Fibroblast of skin of right quadriceps (primary cell): ENCODE results near the gene PLA2G4B.

Experiments used
- DNase-seq: peaks from one replicate; pipeline ENCODE4 v3.0.0-alpha.2; 2013

The PLA2G4B gene

GRCh38 chr15:41872166-41872747 is 33.6 kb downstream of the PLA2G4B start:
- DNase-seq, result no peak

GRCh38 chr15:41873711-41874110 is 35.1 kb downstream of the PLA2G4B start:
- DNase-seq, result no peak

GRCh38 chr15:41874736-41875135 is 36.1 kb downstream of the PLA2G4B start:
- no peak for DNase-seq

- DNase-seq, result no peak
Measured at GRCh38 chr15:41876007-41876406, 37.4 kb downstream of the PLA2G4B start.

GRCh38 chr15:41876689-41877088 is 38.0 kb downstream of the PLA2G4B start:
- no peak for DNase-seq

GRCh38 chr15:41877631-41878354 is 39.1 kb downstream of the PLA2G4B start:
- no peak for DNase-seq

GRCh38 chr15:41878355-41878699 is 39.7 kb downstream of the PLA2G4B start:
- no peak for DNase-seq

- no peak for DNase-seq
Measured at GRCh38 chr15:41879321-41879845, 40.7 kb downstream of the PLA2G4B start.

- no peak for DNase-seq
Measured at GRCh38 chr15:41880156-41880877, 41.7 kb downstream of the PLA2G4B start.

- DNase-seq, result no peak
Measured at GRCh38 chr15:41881086-41881485, 42.4 kb downstream of the PLA2G4B start.

- DNase-seq, result no peak
Measured at GRCh38 chr15:41881550-41881919, 42.9 kb downstream of the PLA2G4B start.

GRCh38 chr15:41881920-41882688 is 43.5 kb downstream of the PLA2G4B start:
- DNase-seq, result no peak

- DNase-seq, result no peak
Measured at GRCh38 chr15:41882689-41883483, 44.2 kb downstream of the PLA2G4B start.

- no peak for DNase-seq
Measured at GRCh38 chr15:41883484-41883825, 44.8 kb downstream of the PLA2G4B start.

GRCh38 chr15:41884458-41884857 is 45.8 kb downstream of the PLA2G4B start:
- DNase-seq, result no peak

GRCh38 chr15:41885321-41885720 is 46.7 kb downstream of the PLA2G4B start:
- DNase-seq, result no peak

- no peak for DNase-seq
Measured at GRCh38 chr15:41885841-41886240, 47.2 kb downstream of the PLA2G4B start.

- no peak for DNase-seq
Measured at GRCh38 chr15:41886741-41887140, 48.1 kb downstream of the PLA2G4B start.

- DNase-seq, result no peak
Measured at GRCh38 chr15:41887161-41887560, 48.5 kb downstream of the PLA2G4B start.

GRCh38 chr15:41887893-41888292 is 49.2 kb downstream of the PLA2G4B start:
- DNase-seq, result no peak

GRCh38 chr15:41888662-41889253 is 50.1 kb downstream of the PLA2G4B start:
- no peak for DNase-seq

- no peak for DNase-seq
Measured at GRCh38 chr15:41890050-41890690, 51.5 kb downstream of the PLA2G4B start.
